Muscle of back (tissue), 11 donors: ENCODE data around the gene IQCF2. TPM values are rescaled to one million over a fixed set of nuclear protein-coding genes. Genes with fewer than 3 reads are reported as not detected.
"Not testable (repeated sequence)": the region's sequence is repeated elsewhere in the genome, so short reads cannot be mapped to it uniquely, and the experiment has no call there.

Experiments used
- DNase-seq, 3 donors: peaks; one replicate each; pipeline versions ENCODE4 v3.0.0 to v3.0.0-alpha.2; 2013
- polyA plus RNA-seq, 10 donors: library from polyadenylated mRNA; unstranded; fragments of 120-200 nt; gene quantifications; one replicate each; pipeline ENCODE4 v1.2.1, GENCODE V29; 2013; ENCODE audit not compliant: insufficient read length in 10 of 10

IQCF2 gene
- polyA plus RNA-seq, 10 donors, result not detected

DNA sequence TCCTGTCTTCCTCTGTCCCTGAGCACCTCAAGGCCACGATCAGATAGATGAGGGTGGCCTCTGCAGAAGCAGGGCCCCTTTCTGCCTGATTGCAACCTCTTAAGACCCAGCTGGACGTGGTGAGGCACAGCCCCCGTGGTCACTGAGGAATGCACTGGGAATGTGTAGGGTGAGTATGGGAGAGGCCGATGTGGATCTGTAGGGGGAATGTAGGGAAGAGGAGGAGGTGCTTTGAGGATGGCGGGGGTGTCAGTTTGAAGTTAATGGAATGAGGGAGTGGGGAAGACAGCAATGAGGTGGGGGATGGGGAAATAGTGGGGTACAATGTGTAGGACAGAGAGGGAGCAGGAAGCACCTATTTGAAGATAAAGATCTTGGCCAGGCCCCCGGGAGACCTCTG lies 14.8 kb downstream of the IQCF2 start:
- DNase-seq, result no peak

DNA sequence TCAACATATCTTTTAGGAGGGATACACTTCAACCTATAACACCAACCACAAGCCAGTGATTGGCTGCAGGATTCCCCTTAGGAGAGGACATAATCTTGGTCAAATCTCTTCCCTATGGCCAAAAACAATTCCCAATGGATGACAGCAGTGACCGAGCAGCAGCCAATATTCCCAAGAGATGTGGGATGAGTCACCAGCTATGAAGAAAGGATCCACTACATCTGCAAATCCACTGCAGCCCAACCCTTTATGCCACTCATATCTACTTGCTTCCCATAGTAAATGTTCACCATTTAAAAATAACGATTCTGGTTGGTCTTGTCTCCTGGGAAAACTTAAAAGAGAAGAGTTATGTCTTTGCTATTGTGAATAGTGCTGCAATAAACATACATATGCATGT lies 18.5 kb downstream of the IQCF2 start:
- DNase-seq, result no peak

DNA sequence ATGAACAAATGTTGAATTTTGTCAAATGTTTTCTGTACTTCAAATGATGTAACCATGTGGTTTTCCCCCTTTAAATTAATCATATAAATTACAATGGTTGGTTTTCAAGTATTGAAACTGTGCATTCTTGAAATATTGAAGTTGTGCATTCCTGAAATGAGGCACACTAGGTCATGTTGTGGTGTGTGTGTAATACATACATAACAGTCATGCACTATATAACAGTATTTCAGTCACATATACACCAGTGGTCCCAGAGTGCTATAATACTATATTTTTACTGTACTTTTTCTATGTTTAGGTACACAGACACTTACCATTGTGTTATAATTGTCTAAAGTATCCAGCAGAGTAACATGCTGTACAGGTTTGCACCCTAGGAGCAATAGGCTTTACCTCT lies 25.0 kb downstream of the IQCF2 start:
- no peak for DNase-seq

DNA sequence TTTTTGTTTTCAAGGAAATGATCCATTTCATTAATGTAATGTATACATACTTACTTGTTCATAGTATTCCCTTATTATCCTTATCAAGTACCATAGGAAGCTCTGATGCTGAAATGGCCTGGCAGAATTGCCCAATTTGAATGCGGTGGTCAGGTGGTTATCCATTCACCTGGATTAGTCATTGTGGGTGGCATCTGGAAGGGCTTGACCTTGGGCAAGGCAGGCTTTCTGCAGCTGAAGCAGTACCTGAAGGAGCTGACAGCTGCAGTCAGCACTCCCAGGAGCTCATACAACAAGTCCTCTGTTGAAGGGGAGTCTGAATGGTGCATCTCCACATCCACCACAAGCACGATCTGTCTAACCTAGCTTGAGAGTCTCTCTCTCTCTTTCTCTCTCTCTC lies 26.2 kb downstream of the IQCF2 start:
- no peak for DNase-seq

DNA sequence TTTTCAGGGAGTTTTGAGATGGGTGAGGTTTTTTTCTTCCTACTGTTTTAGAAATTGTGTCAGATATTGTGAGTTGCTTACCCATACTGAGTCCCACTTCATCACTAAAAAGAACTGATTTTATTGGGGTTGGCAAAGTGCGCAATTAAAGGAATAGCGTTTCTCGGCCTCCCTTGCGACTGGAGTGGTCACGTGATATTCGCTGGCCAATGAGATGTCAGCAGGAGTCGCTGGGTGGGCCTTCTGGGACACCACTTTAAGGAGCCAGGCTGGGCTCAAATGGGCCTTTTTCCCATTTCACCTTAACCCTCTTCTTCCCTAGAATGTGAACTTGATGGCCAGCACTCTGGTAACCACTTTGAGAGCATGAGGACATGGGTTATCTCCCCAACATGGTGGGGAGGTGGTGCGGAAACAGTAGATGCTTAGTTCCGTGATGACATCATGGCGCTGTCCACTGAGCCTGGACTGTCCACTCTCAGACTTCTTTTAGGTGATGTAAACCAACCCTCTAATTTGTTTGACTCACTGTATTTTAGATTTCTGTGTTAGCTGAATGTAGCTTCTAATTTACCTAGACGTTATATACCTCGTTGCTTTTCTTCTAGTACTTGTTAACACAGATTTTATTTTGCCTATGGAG lies 27.2 kb downstream of the IQCF2 start:
- DNase-seq, result no peak

DNA sequence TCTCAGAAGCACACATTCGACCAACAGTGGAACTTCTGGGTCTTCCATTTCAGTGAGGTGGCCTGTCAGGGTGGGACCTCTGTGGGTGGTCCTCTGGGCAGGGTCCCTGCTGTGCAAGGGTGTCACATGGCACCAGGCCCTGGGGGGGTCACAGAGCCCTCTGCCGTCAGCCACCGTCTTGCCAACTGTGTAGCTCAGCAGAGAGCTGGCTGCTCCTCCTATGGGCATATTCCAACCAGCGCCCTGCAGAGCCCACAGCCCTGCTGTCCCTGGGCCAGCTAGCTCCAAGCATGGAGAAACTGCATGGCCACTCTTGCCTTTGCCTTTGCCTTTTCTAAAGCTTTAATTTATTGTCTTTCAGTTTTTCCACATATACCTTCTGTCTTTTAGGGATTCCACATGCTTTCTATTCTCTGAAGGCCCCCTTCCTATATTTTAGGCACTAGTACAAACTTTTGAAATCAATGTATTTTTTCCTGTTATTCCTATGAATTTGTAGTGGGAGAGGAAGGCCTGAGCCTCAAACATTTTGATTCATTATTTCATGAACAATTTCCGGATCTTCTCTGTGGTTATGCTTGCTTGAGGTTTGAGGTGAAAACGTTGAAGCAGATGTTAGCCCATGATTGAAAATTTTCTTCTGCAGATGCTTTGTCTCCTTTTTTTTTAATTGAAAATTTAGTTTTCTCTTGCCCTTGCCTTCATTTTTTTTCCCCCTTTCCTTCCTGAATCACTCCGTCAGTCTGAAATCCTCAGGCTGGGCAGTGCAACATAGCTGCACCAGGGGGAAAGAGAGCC lies 30.0 kb downstream of the IQCF2 start:
- no peak for DNase-seq

DNA sequence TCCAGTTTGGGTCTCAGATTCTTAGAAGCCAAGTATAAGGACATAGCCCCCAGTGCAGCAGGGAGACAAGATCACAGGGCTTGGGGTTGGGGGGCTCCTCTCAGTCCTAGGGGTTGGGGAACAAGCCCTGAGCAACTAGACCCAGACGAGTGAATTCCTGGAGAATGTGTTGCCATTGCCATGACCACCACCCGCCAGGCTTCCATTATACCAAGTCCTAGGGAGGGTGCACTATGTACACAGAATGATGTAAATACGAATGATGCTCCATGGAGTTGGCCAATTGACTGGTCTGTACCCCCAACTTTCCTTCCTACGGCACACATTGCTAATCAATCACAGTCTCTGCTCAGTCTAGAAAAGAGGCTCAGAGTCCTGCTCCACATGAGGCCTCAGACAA lies 33.0 kb downstream of the IQCF2 start:
- no peak for DNase-seq

DNA sequence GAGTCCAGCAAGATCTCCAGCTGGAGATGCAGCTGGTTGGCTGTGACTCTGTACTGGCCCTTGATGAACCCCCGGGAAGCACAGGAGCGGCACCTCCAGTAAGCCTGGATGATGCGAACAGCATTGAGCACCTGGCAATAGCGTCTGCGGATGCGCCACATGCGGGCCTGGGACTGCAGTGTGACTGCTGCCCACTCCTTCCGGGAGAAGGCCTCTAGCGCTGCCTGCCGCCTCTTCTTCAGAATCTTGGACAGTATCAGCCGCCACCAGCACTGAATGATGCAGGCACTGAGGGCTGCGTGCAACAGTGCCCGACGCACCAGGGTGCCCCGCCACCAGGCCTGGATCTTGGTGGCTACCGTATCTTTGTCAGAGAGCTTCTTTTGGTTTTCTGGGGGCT lies 33.5 kb downstream of the IQCF2 start:
- DNase-seq, result no peak

DNA sequence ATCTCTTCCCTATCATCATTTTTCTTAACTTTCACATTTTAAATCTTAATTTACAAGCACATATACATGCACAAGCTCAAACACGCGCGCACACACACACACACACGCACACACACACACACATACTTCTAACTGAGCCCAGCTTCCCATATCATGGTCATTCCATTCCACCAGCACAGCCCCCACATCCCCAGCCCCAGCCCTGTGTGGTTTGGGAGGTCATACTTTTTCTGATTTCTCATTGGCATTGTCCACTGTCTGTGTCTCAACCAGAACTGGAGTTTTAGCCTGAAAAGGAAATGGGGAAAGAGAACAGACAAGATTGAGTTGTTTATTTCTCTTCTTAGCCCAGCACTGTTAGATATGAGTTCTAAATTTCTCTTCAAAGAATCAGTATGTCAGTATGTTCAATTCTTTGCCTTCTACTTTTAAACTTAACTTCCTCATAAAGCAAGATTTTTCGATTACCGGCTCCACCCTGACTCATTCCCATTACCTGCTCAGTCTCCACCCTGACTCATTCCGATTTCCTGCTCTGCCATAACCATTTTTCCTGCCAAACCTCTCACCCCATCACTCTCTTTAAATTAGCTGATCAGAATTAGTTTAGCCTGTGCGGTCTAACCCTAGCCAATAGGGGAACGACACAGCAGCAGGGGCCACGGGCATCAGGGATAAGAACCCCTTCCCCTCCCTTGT lies 35.3 kb downstream of the IQCF2 start:
- DNase-seq, result no peak

DNA sequence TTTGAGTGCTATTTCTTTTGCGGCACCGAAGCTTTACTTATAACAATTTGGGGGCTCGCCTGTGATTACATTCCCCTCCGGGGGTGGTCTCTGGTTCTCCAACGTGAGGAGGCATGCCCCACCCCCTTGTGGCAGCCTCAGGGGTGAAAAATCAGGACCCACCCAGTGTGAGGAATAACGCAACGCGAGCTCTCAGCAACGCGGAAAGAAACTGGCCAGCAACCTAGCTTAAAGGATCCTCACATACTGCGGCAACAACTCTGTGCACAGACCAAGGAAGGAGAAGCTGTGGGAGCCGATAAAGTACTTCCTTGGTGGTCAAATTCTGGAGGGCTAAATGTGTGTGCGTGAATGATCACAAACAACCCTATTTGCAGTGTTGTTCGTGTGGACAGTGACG lies 36.0 kb downstream of the IQCF2 start:
- no peak for DNase-seq

DNA sequence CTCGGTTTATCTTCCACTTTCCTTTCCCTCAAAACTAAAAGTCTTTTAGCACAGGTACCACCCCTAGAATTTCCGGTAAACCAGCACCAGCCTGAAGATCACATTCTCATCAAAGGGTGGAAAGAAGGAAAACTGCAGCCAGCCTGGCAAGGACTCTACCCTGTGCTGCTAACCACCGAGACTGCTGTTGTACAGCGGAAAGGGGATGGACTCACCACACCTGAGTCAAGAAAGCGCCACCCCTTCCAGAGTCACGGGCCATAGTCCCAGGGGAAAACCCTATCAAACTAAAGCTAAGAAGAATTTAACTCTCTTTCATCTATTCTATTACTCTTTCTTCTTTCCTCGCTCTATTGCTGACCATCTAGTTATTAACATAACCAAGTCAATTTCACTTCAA lies 38.6 kb downstream of the IQCF2 start:
- not testable (repeated sequence) for DNase-seq

DNA sequence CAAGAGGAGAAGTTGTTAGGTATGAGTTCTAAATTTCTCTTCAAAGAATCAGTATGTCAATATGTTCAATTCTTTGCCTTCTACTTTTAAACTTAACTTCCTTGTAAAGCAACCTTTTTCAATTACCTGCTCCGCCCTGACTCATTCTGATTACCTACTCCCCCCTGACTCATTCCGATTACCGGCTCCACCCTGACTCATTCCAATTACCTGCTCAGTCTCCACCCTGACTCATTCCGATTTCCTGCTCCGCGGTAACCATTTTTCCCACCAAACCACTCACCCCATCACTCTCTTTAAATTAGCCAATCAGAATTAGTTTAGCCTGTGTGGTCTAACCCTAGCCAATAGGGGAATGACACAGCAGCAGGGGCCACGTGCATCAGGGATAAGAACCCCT lies 40.9 kb downstream of the IQCF2 start:
- not testable (repeated sequence) for DNase-seq

DNA sequence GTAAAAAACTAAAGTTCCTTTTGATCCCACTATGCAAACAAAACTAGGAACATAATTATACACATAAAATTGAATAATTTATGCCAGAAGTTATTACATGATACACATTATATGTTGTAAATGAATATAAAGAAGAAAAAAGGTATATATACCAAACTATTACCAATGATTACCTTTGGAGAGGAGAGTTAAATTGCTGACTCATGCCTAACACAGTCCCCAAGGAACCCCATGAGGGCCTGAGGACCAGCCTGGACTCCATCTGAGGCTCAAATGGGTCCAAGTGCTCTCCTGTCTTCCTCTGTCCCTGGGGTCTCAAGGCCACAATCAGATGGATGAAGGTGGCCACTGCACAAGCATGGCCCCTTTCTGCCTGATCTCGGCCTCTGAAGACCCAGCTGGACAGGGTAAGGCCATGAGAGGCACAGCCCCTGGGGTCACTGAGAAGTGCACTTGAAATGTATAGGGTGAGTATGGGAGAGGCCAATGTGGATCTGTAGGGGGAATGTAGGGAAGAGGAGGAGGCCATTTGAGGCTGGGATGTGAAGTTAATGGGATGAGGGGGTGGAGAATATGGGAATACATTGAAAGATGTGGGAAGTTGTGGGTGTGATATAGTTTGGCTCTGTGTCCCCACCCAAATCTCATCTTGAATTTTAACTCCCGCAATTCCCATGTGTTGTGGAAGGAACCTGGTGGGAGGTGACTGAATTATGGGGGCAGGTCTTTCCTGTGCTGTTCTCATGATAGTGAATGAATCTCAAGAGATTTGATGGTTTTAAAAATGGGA lies 42.8 kb downstream of the IQCF2 start:
- no peak for DNase-seq

DNA sequence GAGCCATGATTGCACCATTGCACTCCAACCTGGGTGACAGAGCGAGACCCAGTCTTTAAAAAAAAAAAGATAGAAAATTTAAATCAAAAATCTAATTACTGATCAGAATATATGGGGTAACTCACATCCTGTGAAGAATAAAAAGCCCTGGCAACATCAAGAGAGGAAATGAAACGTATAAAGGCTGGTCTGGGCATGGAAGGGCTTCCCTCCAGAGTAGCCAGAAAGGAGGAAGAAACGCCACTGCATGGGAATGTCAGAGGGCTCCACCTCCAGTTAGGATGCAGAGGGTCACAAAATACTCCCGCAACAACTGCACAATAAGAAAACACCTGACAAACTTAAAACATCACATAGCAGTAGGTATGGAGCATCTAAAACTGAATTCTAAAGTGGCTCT lies 46.6 kb downstream of the IQCF2 start:
- no peak for DNase-seq

Other genes with a start within 250 kb of the IQCF2 start
- 10 to 100 TPM; 17.2 to 25.2 (median 20.6) TPM for gene TEX264, start 190.4 kb upstream of the IQCF2 start, polyA plus RNA-seq
- under 1 TPM; 0.25 to 0.98 (median 0.52) TPM for gene GRM2, start 154.5 kb upstream of the IQCF2 start, polyA plus RNA-seq
- gene IQCF6, start 82.4 kb upstream of the IQCF2 start, polyA plus RNA-seq, result not detected
- gene IQCF5, start 14.0 kb downstream of the IQCF2 start, polyA plus RNA-seq, result not detected
- gene IQCF1, start 41.7 kb downstream of the IQCF2 start, polyA plus RNA-seq, result not detected
- 10 to 100 TPM; 12.2 to 16.8 (median 14.0) TPM for gene RRP9, start 80.3 kb downstream of the IQCF2 start, polyA plus RNA-seq
- 1 to 10 TPM; 3.8 to 7.8 (median 5.6) TPM for gene PARP3, start 80.7 kb downstream of the IQCF2 start, polyA plus RNA-seq
- gene GPR62, start 93.8 kb downstream of the IQCF2 start, polyA plus RNA-seq, result under 1 TPM; 0.20 to 0.52 (median 0.35) TPM
- 10 to 100 TPM; 50.8 to 73.1 (median 64.1) TPM for gene PCBP4, start 105.8 kb downstream of the IQCF2 start, polyA plus RNA-seq
- gene ABHD14B, start 112.4 kb downstream of the IQCF2 start, polyA plus RNA-seq, result 10 to 100 TPM; 19.2 to 25.2 (median 21.3) TPM
- 10 to 100 TPM; 10.3 to 18.5 (median 12.1) TPM for gene ABHD14A, start 113.4 kb downstream of the IQCF2 start, polyA plus RNA-seq
- gene ACY1, start 121.9 kb downstream of the IQCF2 start, polyA plus RNA-seq, result 10 to 100 TPM in 9 of 10 donors, 1 to 10 TPM in 1; 8.9 to 15.1 (median 13.2) TPM
- 1,000 to 10,000 TPM; 2,242 to 3,145 (median 2,773) TPM for gene RPL29, start 134.3 kb downstream of the IQCF2 start, polyA plus RNA-seq
- gene DUSP7, start 195.0 kb downstream of the IQCF2 start, polyA plus RNA-seq, result 10 to 100 TPM; 14.7 to 31.0 (median 20.5) TPM